OCI-LY7 (cell line): ENCODE measurements around the gene RAC2. TPM values are rescaled to one million over a fixed set of nuclear protein-coding genes. Genes with fewer than 3 reads are reported as not detected.

ENCODE experiments used
- BruUV-seq: library from RNA; stranded (reverse); fragments of 400-500 nt; replicated peaks from 2 replicates; lab custom pipeline; 2021; lab: Mats Ljungman, UMichigan
- CTCF ChIA-PET: fragments of 300-600 bp; sonication (Branson Sonifier 250); formaldehyde crosslinking; loops from one replicate; lab custom pipeline; 2022; ENCODE audit warnings: antibody characterized with exemption; ENCODE audit not compliant: unreplicated experiment; lab: Charles Lee
- POLR2A ChIA-PET: fragments of 300-600 bp; sonication (Branson Sonifier 250); formaldehyde crosslinking; loops from one replicate; lab custom pipeline; 2022; ENCODE audit warnings: antibody characterized with exemption; lab: Charles Lee
- DNase-seq: peaks from one replicate; pipeline ENCODE4 v3.0.0-alpha.2; 2015; ENCODE audit warnings: low spot score
- H2AFZ ChIP-seq: fragments of 200-600 bp; sonication (generic), shearing (Covaris generic); 2 replicates; pipeline ENCODE4 v1.6.1; 2014; ENCODE audit warnings: mild to moderate bottlenecking, antibody characterized with exemption, low read length, moderate library complexity
- H3K27ac ChIP-seq: fragments of 200-600 bp; sonication (generic); 2 replicates; pipeline ENCODE4 v1.5.1; 2014; ENCODE audit warnings: mixed run types, low read depth, mild to moderate bottlenecking, moderate library complexity, low read length, inconsistent platforms; ENCODE audit not compliant: poor library complexity, severe bottlenecking
- H3K36me3 ChIP-seq: fragments of 200-600 bp; sonication (generic); 2 replicates; pipeline ENCODE4 v1.6.1; 2014; ENCODE audit warnings: mild to moderate bottlenecking, antibody characterized with exemption, low read length, moderate library complexity, mixed read lengths; ENCODE audit not compliant: insufficient read depth
- H3K4me1 ChIP-seq: fragments of 200-600 bp; sonication (generic); 2 replicates; pipeline ENCODE4 v1.5.1; 2014; ENCODE audit warnings: mild to moderate bottlenecking, low read length; ENCODE audit not compliant: insufficient read depth, poor library complexity, severe bottlenecking
- H3K4me2 ChIP-seq: fragments of 200-600 bp; sonication (generic); 2 replicates; pipeline ENCODE4 v1.6.1; 2014; ENCODE audit warnings: mild to moderate bottlenecking, low read length
- H3K4me3 ChIP-seq: fragments of 200-600 bp; sonication (generic); 2 replicates; pipeline ENCODE4 v1.5.1; 2014; ENCODE audit warnings: mild to moderate bottlenecking, low read depth, low read length; ENCODE audit not compliant: poor library complexity, severe bottlenecking
- H3K79me2 ChIP-seq: fragments of 200-600 bp; sonication (generic); 2 replicates; pipeline ENCODE4 v1.6.1; 2016; ENCODE audit warnings: low read depth, mild to moderate bottlenecking, low read length, moderate library complexity, mixed read lengths; ENCODE audit not compliant: insufficient read depth
- H3K9me2 ChIP-seq: fragments of 200-600 bp; sonication (generic); 2 replicates; pipeline ENCODE4 v1.6.1; 2016; ENCODE audit warnings: mild to moderate bottlenecking, low read length, mixed read lengths; ENCODE audit not compliant: insufficient read depth
- H3K9me3 ChIP-seq: fragments of 200-600 bp; sonication (generic); 2 replicates; pipeline ENCODE4 v1.6.1; 2014; ENCODE audit warnings: mild to moderate bottlenecking, mixed run types, low read length, mixed read lengths
- H4K20me1 ChIP-seq: fragments of 200-600 bp; sonication (generic); 2 replicates; pipeline ENCODE4 v1.6.1; 2014; ENCODE audit warnings: mild to moderate bottlenecking, antibody characterized with exemption, low read length, moderate library complexity, mixed read lengths; ENCODE audit not compliant: insufficient read depth
- CTCF ChIP-seq: fragments of 200-600 bp; sonication (generic); conservative IDR thresholded peaks from 2 replicates; pipeline ENCODE4 v1.5.1; 2014; ENCODE audit warnings: mild to moderate bottlenecking, antibody characterized with exemption, low read length, moderate library complexity, mixed read lengths
- EZH2phosphoT487 ChIP-seq: fragments of 200-600 bp; sonication (generic); IDR thresholded peaks from 2 replicates; pipeline ENCODE4 v1.6.1; 2018; ENCODE audit warnings: low read depth, borderline replicate concordance, mild to moderate bottlenecking, mixed run types, antibody characterized with exemption, low read length, moderate library complexity, mixed read lengths
- intact Hi-C: fragments of 100-400 bp; cut with micrococcal nuclease; formaldehyde crosslinking; loops from one replicate; pipeline ENCODE4 v1.10.0; 2022; ENCODE audit not compliant: unreplicated experiment
- total RNA-seq, 2 experiments: library from RNA; depleted of rRNA in 1 of 2; stranded (reverse); fragments of >200 nt in 1 of 2; shearing (Covaris generic) in 1 of 2; gene quantifications; 2 replicates each; pipeline ENCODE4 v1.2.3, GENCODE V29; 2014 to 2022

The RAC2 gene
- total RNA-seq, 2 experiments from 2014 or later, result 142 to 321 TPM

GRCh38 chr22:37270928-37271650, 27.0 kb upstream of the RAC2 start:
- intact Hi-C loops, result no loop called here
- Histone ChIP-seq H3K36me3 (no peaks in the 10 kb centered on the region), H3K79me2 (no peaks in the 10 kb centered on the region), H3K27ac (no peak overlapping the region), H4K20me1 (no peaks in the 10 kb centered on the region), H3K4me3 (no peak overlapping the region), H3K4me2 (no peak overlapping the region), H3K9me2 (no peaks in the 10 kb centered on the region), H2AFZ (no peak overlapping the region), H3K9me3 (no peaks in the 10 kb centered on the region), H3K4me1 (peaks cover 63% of the 10 kb centered on the region)
- no peak for DNase-seq
- TF ChIP-seq CTCF (no peak), EZH2phosphoT487 (no peak)
- ChIA-PET CTCF (interaction anchor here (1.8 kb wide), 1 partner anchor 11 kb away, joined by 4 read pairs; no protein-coding TSS in a partner anchor), POLR2A (no interaction called here)
- no TSS peak for BruUV-seq

GRCh38 chr22:37269936-37270678, 26.0 kb upstream of the RAC2 start:
- Histone ChIP-seq H3K79me2 (no peaks in the 10 kb centered on the region), H3K4me3 (no peak overlapping the region), H2AFZ (no peak overlapping the region), H3K27ac (no peak overlapping the region), H4K20me1 (no peaks in the 10 kb centered on the region), H3K9me3 (0 out of 2 replicates have a peak, but pooled peaks cover under 1% of the 10 kb centered on the region), H3K36me3 (no peaks in the 10 kb centered on the region), H3K4me1 (peaks cover 54% of the 10 kb centered on the region), H3K4me2 (peak overlapping the region; percentile 1; the same call in 1 of the 2 replicates), H3K9me2 (no peaks in the 10 kb centered on the region)
- BruUV-seq, result no TSS peak
- DNase-seq, result no peak
- intact Hi-C loops, result no loop called here
- POLR2A ChIA-PET, result interaction anchor here (1.2 kb wide), 1 partner anchor 39 kb away, joined by 4 read pairs; no protein-coding TSS in a partner anchor
- TF ChIP-seq EZH2phosphoT487 (no peak), CTCF (no peak)
- CTCF ChIA-PET, result no interaction called here
